ENCODE measurements around the gene FARP1.

Gene FARP1

GRCh38 chr13:98288211-98288610 lies 145.3 kb downstream of the FARP1 start:
- DNase-seq (ENCODE audit: low spot score), result no peak

DNA sequence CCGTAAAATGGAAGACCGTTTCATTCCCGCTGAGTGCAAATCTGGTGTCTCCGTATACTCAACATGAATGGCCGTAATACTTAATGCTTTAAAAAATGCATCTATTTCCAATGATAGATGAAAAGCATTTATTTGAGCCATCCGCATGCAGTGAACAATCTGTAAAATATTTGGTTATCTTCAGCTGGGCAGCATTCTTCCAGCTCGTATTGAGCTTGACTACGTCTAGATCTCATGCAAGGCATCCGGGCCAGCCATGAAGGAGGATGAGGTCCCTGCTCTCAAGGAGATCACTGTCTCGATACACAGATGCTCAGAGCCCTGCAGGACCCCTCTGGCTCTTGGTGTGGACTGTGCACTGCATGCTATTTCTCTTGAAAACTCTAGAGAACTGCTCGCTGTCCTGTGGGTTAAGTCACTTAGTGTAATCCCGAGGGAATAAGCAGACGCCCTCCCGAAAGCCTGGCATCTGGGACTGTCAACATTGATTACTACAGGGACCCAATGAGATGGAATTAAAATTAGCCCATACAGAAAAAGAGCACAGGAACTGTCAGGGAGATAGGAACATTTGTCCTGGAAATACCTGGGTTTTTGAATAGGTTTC lies 146.5 kb downstream of the FARP1 start:
- no peak for DNase-seq (ENCODE audit: low spot score)

DNA sequence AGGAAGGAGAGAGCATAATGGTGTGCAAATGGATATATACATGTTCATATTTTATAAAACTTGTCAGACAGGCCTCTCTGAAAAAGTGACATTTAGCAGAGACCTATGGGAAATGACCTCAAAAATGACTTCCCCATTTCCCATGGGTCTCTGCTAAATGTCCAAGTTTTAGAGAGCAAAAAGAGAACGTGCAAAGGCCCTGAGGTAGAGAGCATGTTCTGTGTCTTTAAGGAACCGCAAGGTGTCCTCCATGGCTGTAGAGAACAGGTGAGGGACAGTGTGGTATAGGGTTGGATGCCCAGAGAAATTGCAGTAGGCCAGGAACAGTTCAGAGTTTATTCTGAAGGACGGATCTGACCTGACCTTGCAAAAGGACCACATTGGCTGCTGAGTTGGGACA lies 147.4 kb downstream of the FARP1 start:
- DNase-seq (ENCODE audit: low spot score), result no peak

DNA sequence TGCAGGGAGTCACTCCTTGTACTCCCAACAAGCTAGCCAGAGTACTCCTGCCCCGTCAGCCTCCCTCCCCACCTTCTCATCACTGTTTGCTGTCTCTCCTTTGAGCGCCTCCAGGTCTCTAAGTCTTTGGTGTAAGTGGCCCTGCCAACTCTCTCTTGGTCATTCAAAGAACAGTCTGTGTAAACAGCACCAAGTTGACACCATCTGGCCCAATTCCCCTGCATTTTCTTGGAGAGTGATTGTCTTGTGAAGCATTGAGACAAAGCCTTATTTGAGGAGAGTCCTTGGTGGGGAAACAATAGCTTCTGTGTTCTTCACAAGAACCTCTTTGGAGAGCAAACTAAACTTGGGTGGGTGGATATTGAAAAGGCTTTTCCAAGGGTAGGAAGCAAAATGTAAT lies 148.8 kb downstream of the FARP1 start:
- DNase-seq (ENCODE audit: low spot score), result no peak

DNA sequence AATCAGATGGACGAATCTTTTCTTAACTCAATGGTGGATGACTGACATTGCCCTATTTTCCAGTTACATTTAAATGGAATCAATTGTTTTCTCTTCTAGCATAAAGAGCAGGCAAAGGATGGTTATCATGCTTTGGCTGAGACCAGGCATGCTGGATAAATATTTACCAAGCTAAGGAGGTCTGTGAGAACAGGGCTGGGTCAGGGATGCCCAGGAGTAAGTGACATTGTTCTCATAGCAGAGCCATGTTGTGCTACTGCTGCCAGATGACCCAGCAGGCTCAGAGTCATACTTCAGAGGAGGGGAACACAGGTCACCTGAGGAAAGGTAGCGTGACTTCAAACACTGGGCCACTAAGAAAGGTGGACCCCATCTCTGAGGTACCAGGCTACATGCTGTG lies 150.2 kb downstream of the FARP1 start:
- DNase-seq (ENCODE audit: low spot score), result no peak

DNA sequence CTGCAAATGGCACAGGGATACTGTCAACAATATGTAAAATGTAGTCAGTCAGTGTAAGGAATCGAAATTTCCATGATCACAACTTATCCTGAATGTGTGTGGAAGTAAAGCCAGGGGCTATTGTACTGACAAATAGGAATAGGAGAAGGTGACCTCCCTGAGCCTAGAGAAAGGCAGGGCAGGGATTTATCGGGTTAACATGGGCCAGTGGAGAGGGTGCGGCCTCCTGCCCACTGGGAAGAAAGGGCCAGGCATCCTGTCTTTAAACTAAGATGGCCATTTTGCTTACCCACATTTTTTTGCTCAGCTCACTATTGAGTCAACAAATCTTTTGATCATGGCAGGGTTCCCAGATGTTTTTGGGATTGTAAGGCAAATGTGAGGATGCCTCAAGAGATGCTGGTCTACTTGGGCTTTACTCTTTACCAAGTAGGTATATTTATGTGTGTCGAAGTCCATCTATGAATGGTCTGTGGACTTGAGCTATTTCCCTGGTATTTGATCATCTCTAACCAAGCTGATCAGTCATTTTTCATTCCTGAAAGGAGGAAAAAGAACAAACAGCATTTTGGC lies 150.8 kb downstream of the FARP1 start:
- no peak for DNase-seq (ENCODE audit: low spot score)

DNA sequence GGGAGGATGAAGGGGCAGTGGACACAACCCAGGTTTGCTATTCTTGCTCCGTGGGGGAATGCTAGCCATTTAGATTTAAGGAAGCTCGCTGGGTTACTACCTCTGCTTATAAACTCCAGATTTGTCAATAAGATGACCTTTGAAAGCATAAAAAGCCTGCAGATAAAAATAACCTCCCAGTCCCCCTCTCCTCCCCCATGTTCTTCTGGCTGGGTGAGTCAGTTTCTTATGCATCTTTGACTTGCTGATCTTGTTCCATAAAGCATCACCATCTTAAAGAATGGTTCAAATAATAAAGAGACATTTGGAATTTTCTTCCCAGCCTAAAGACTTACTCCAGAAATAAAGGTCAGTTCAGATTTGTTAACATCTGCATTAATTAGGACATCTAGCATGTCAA lies 152.5 kb downstream of the FARP1 start:
- no peak for DNase-seq (ENCODE audit: low spot score)

GRCh38 chr13:98297051-98297450 lies 154.2 kb downstream of the FARP1 start:
- DNase-seq (ENCODE audit: low spot score), result no peak

DNA sequence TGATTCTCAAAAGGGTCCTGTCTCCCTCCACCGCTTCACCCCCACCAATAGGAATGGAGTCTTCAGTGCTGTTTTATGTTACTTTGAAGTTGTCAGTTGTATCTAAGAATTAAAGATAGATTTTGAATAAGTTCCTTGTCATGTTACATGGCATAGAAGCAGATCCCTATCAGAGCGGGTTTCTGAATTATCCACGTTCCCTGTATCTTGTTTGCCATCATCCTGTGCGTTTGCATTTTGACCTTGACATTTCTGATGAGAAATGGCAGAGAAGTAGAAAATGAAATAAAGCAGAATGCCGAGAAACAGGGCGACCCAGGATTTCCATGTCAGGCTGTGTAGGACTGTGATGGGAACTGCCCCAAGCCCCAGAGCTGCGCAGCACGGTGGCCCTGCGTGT lies 154.9 kb downstream of the FARP1 start:
- no peak for DNase-seq (ENCODE audit: low spot score)

- DNase-seq (ENCODE audit: low spot score), result no peak
Observed at GRCh38 chr13:98298599-98298998, 155.7 kb downstream of the FARP1 start.

DNA sequence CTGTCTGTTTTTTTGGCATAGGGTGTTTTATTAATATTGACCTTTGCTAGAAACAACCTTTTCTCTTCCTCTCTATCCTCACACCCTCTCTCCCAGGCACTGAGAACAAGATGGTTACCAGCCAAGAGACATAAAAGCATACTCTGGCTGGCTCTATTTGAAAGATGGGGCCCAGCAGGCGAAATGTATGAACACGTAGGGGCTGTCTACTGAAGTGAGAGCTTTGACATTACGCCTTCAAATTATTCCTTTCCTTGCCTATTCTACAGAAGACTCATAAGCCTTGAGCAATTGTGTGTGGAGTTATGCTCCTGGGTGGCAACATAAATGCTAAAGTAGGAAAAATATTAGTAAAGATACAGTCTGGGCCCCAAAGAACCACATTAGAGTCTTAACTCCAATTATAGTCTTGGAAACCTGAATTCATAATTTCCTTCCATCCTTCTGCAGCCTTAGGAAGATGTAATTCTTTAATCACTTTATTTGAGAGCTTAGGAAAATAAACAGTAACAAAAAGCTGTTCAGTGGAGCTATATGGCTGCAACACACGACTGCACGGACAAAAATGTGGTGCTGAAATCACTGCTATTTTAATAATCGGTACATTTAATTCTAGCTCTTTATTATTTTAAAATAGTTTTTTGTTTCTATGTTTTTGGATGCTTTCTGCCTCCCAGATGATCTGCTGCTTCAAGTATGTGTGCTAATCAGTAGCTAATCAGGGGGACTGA lies 156.5 kb downstream of the FARP1 start:
- DNase-seq (ENCODE audit: low spot score), result no peak

GRCh38 chr13:98299966-98300350 lies 157.1 kb downstream of the FARP1 start:
- DNase-seq (ENCODE audit: low spot score), result no peak

DNA sequence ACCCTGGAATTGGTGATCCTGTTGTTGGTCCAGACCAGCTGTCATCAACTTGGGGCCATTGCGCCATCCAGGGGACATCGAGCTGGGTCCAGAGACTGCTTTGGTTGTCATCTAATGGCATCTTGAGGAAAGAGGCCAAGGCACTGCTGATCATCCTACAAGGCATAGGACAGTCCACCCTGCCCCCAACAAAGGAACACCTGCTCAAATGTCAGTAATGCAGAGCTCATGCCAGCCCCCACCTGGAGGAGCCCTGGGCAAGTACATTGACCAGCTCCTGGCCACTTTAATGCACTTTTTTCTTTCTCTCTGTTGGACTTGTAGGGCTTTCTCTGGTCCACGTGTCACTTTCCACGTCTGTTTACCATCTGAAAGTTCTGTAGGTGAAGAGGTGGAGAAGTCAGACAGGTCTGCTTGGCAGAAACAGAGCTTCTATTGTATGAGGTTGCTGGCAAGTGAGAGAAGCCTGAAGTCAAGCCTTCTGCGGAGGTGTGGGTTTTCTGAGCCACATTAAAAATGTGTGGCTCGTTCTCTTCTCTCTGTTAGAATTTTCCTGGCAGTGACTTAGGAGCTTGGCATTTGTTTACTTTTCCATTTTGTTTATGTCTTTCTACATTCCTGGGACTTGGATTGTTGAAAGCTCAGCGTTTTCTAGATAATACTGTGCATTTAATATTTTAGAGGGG lies 158.2 kb downstream of the FARP1 start:
- peak; percentile 52 for DNase-seq (ENCODE audit: low spot score)

GRCh38 chr13:98301721-98302120 lies 158.8 kb downstream of the FARP1 start:
- peak; percentile 32 for DNase-seq (ENCODE audit: low spot score)

DNA sequence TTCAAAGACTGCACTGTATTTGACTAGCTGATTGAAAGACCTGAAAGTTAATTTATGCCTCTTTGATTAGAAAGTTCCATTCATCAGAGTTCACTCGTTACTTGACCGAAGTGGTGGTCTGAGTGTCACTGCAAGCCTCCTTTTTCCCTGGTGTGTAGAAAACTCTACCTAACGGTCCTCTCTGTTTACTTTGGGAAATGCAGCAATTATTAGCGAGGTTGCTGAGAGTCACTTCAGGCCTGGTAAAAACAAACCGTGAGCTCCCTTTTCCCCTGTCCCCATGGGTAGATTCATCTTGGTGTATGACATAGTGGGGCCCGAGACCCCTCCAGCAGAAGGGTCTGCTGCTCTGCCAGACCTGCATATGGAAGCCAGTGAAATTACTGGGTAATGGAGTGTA lies 161.0 kb downstream of the FARP1 start:
- DNase-seq (ENCODE audit: low spot score), result no peak

DNA sequence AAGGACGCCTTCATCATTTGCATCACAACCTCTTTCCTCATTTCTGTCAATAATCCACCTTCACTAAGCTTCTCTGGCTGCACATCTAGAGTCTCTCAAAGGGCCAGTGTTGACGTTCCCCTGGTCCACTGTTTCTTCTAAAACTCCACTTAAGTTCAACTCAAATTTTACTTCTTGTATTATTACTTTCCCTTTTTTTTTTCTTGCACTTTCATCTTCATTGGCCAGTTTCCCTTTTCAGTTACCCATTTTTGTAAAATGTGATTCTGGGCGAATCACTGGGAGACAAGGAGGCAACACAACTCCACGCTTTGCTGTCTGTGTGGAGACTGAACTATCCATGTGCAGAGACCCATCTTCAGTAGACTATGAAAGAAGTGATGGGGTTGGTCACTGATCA lies 162.8 kb downstream of the FARP1 start:
- DNase-seq (ENCODE audit: low spot score), result no peak

- peak; percentile 32 for DNase-seq (ENCODE audit: low spot score)
Observed at GRCh38 chr13:98307463-98308085, 164.7 kb downstream of the FARP1 start.

GRCh38 chr13:98308086-98308911 lies 165.4 kb downstream of the FARP1 start:
- DNase-seq (ENCODE audit: low spot score), result no peak

DNA sequence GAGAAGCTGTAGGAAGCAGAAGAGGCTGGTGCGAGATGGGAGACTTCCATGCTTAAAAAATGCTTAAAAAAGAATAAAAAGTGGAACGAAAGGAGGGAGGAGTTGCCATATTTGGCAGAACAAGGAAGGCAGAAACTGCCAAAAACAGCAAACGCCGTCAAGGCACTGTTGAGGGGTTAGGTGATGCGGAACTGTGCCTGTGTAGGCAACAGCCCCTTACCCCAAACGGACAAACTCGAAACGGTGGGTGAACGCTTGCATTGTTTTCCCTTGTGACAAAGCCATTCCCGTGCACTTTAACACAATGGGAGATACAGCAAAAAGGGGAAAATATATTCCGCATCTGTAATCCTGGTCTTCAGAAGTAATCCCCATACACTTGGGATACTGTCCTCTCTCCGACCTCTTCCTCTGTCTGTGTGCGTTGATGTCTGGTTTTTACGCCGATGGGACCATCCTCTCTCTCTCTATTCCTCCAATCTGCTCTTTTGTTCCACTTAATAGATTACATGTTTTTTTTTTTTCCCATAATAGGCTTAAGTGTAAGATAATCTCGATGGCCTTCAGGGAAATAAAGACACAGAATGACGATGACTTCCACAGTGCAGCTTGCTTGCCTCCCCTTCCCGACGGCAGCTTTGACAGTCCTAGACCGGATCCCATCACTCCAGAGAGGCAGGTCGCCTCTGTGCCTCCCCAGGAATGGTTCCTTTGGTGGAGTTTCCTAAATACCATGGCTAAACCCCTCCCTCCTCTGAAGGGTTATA lies 166.9 kb downstream of the FARP1 start:
- no peak for DNase-seq (ENCODE audit: low spot score)

- no peak for DNase-seq (ENCODE audit: low spot score)
Observed at GRCh38 chr13:98310485-98311199, 167.7 kb downstream of the FARP1 start.
